HG02623 (cell line): ENCODE measurements around the gene RALB.
A peak's percentile ranks its signal among the peaks of the same experiment; 100 is the strongest.

ENCODE experiments used
- ATAC-seq: cut with Tn5 transposase; IDR thresholded peaks from one replicate; pipeline ENCODE4 v1.9.1; 2021; ENCODE audit warnings: moderate library complexity; ENCODE audit not compliant: unreplicated experiment

RALB gene, protein sequence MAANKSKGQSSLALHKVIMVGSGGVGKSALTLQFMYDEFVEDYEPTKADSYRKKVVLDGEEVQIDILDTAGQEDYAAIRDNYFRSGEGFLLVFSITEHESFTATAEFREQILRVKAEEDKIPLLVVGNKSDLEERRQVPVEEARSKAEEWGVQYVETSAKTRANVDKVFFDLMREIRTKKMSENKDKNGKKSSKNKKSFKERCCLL

DNA sequence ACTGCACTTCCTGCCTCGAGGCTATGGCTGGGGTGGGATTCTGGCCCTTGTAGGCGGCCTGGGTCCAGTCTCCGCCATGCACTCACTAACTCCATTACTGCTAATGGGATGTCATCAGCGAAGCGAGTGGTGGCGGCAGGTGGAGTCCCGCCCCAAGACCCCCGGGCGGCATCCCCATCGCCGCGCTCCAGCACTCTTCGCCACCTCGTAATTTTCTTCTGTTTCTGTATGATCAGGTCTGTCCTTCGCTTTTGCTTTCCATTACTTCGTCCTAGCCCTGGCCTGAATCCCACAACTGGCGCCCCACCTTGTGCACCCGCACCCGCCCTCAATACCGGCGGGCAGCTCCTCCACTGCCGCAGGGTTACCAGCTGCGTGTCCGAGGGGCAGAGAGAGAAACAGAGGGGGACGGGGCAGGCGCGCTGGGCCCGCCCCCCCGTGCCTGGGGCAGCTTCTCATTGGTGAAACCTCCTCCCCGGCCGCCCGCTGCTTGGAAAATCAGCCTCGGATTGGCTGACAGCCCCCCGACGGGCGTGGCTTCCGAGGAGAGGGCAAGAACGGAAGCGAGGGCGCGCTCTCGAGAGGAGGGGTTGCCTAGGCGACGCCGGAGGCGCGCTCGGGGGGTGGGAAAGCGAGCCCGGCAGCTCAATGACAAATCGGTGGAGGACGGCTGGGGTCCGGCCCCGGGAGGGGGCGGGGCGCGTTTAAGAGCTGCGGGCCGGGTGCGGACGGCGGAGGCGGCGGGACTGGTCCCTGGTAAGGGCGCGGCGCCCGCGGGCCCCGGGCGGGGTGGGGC, at the start of gene RALB:
Gene RALB (plus strand): TSS at position 628 of the 796 bp plus-strand sequence. CDS start 25,813 bp downstream, outside the sequence.
- ATAC-seq, result peak; percentile 93

DNA sequence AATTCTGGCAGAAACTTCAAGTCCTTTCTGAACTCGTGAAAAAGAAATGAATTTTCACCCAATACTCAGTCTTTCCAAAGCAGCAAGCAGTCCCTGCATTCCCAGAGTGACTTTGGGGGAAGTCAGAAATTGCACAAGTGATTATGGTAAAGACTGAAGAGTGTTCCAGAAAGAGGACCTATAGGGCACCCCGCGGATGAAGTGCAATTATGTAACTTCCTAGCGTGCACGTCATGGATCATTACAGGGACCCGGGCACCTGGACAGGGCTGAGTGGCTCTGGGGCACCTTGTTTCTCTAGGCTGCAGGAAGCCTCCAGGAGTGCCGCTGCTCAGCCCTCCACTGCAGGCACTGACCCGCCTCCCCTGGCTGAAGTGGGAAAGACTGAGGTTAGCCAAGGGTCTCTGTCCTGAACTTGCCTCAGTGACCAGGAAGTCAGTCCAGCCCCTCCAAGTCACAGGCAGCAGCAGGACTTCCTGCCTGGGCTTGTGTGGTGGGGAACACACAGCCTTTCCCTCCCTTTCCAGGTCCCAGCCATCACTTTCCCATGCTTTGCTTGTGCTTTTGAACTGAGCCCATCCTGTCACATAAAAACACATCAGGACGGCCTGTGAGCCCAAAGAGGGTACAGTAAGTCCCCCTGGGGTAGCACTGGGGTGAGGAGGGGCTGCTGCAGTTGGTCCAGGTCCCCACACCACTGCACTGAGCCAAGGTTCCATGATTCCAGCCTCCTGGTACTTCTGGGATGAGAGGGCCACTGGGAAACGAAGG, 49.2 kb upstream of the RALB start:
- ATAC-seq, result no peak

DNA sequence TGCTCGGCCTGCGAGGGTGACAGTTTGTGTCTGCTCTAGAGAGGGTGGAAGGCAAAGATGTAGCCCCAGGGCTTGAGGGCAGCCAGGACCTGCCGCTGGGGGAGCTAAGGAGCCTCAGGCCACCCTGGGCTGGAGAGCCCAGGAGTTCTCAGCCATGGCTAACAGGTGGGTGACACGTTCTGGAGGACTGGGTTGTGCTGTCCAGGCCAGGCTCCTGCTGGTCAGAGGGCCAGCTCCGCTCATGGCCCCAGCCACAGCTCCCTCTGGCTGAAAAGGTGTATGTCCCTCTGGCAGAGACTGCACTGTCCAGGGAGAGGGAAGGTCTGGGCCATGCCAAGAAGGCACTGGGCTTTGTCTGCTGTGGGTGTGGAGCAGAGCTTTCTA, 48.6 kb upstream of the RALB start:
- no peak for ATAC-seq

DNA sequence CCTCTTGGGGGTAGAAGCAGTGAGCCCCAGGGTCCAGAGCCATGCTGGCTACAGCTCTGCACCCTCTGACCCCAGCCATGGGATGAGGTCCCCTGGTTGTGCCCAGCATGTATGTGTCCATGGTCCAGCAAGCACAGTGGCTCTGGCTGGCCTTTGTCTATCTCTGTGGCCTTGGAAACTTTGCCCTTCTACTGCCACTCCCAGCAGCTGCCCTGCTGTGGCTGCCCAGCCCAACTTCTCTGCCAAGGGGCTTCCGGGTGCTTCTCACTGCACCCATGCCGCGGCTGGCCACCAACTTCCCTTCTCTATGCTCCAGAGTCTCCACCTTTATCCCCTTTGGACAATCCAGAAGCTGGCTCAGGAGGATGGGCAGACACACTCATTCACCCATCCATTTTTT, 48.2 kb upstream of the RALB start:
- no peak for ATAC-seq

DNA sequence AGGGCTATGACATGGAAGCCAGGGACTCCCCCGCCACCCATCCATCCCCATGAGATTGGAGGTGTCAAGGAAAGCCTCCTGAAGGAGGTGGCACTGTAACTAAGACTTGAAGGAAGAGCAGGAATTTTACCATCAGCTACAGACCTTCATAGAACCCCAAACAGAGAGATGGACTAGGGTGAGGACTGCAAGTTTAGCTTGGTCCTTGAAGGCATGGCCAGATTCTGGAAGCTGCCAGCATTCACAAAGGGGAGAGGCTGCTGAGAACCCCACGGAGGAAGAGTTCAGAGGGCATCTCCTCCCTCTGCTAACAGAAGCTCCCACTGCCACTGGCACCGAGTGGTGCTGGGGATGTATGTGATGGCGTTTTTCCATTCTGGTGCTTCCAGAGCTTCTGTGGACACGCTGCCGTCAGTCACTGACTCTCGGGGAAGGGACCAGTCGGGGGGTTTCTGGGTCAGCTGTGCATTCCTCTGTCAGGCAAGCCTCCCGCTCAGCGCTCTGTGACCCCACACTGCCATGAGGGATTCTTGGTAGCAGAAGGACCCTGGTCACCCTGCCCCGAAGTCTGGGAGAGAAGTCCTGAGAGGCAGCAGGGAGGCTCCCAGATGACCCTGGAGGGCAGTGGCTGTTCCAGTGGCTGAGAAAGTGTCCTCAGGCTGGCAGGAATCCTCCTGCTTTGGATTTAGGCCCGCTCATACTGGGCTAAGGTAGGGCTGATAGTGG, 47.5 kb upstream of the RALB start:
- ATAC-seq, result no peak

DNA sequence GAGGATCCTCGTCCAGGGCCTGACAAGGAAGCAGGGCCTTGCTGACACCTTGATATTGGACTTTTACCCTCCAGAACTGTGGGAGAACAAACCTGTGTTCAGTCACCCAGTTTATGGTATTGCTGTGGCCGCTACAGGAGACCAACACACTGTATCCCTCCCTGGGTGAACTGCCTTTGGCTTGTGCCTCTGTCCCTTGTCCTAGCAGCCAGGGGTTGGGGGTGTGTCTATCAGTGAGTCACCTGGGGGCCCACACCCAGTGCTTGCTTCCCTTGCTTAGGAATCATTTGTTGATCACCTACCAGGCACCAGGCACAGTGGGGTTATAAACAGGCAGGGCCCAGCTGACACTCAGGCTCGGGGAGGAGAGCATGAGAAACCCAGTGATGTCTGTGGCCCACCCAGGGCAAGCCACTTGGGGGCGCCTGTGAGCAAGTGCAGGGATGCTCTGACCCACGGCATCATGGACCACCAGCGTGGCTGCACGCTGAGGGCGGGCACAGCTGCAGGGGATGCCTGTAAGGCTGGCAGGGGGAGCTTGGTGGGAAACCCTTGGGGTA, 46.5 kb upstream of the RALB start:
- no peak for ATAC-seq

DNA sequence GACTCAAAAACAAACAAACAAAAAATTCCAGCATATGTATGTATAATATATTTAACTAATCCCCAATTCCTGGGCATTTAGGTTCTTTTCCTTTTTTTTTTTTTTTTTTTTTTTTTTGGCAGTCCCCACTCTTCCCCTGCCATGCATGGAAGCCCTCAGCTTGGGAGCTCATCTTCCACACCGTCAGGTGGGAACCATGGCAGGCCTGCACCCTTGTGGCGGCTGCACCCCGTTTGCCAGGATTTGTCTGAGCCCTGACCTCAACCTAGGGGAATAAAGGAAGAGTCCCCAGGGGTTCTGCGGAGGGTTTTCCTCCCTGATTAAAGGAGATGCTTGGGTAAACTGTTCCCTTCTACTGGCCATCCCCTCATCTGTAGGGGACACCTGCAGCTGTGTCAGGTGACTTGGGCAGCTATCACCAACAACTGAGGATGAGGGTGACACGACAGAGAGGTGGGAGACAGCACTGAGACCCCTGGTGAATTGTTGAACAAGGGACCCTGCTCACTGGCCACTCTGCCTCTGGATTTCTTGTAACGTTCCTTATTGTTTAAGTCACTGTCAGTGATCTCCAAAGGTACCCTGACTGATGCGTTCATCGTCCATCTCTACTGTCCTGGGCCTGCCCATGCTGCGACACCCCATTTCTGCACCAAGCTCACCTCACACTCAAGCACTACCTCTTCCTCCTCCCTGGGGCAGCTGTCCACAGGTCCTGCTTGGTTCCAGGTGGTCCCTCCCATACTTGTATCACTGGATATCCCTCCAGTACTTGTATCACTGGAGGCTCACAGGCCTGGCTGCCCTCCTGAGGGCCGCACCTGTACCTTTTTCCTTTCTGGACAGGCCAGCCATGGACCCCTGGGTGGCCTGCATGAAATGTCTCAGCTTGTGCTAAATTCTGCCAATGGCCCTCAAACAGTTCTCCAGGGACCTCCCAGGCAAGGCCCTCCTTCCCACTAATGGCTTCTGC, 44.0 kb upstream of the RALB start:
- no peak for ATAC-seq

DNA sequence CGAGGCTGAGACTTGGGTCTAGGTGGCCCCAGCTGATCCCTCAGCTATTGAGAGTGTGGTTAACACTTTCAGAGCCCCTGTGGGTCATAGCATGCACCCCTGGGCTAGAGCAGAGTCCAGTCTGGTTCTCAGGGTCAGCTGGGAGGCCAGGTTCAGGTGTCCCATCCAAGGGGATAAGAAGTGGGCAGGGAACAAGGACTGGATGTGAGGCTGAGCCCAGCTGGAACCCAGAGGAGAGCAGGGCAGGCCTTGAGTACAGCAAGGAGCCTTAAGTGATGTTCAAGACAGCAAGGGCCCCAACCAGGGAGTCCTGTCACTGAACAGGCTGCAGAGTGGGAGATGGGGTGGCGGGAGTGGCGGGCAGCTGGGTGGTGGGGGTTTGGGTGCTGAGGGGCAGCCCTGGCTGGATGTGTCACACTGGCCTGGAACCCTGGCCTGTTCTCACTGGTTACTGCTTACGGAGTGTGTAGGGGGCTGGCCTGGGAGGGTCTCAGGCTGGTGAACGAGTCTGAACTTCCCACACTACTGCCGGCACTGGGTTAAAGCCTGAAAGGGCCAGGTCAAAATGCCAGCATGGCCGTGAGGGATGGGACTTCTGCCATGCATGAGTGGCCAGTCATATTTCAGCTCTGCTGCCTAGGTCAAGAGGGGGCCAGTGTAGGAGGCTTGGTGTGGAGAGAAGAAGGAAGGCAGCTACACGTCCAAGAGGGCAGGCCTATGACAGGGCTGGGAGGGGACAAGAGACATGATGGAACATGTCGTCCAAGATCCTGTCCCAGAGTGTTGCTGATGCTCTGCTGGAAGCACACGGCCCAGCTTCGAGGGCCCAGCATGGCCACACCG, 43.0 kb upstream of the RALB start:
- no peak for ATAC-seq

DNA sequence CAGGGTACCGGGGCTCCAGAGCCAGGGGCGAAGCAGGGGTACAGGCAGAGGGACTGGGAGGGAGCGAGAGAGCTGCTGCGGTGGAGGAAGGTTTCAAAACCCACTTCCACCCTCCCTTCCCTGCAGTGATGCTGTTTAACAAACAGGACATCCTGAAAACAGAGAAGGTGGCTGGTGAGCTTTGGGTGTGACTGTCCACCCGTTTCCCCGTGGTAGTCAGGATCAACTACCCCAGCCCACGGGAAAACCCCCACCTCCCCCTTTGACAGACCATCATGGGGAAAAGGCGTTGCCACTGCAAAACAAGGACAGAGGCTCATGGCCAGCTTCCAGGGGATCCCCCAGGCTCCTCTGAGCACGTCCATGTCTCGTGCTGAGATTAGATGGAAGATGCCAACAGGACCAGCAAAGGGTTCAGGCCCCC, 42.4 kb upstream of the RALB start:
- ATAC-seq, result no peak

DNA sequence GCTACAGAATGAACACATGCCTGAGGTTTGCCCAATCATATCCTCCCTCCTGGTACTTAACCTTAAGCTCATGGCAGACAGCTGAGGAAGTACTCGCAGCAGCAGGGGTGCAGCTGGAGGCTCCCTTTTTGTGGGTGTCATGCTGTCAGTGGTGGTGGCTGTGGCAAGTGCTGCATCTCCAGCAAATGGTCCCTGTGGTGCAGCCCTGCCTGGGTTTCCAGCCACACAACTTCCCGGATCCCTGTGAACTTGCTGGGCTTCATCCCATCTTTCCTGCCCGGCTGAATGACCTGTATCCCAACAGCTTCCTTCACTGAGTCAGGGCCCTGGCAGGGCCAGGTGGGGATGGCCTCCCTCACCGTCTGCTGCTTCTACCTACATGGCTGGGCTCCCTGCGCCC, 34.5 kb upstream of the RALB start:
- ATAC-seq, result no peak

DNA sequence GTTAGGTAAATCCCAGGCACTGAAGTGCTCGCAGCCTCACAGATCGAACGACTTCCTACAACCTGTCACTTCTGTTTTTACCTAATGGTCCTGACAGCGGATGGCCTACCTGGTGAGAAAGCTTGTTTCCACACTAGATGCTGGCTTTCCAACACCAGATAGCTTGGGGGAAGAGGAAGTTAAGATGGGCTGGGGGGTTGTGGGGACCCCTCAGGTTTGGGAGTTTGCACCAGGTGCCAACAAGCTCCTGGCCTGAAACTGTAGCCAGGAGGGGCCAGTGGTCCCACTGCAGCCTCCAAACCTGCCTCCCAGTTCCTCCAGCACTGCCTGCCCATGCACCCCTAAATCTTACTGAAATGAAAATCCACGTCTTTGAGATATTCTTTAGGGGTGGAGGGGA, 33.4 kb upstream of the RALB start:
- ATAC-seq, result no peak

DNA sequence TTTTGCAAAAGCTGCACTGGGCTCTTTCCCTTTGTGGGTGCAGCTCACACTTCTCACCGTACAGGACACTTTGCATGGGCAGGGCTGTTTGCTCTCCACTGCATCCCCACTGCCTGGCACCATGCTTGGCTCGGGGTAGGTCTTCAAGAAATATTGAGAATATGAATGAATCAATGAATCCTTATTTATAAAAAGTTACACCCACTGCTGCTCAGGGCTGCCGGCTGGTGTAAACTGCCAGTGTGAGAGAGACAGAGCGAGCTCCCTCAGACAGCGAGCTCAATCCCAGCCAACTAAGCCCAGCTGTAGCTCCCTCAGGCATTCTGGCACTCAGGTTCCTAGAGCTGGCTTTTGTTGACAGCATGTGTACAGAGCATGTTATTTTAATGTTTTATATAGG, 32.9 kb upstream of the RALB start:
- no peak for ATAC-seq

DNA sequence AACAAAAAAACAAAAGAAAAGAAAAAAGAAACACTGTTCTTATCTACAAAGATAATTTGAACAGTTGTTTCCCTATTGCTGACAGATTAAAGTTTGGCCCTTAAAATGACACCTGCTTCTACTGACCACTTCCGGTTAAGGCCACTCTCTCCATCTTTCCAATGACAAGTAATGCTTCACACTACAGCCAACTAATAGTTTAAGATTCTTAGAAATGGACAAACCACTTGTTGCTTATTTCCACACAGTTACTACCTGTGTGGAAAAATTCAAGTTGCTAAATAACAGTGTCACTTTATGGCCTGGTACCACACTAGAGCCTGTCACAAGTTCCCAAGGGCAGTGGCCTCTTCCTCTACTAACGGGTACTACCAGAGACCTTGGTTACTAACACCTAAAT, 31.9 kb upstream of the RALB start:
- ATAC-seq, result no peak

DNA sequence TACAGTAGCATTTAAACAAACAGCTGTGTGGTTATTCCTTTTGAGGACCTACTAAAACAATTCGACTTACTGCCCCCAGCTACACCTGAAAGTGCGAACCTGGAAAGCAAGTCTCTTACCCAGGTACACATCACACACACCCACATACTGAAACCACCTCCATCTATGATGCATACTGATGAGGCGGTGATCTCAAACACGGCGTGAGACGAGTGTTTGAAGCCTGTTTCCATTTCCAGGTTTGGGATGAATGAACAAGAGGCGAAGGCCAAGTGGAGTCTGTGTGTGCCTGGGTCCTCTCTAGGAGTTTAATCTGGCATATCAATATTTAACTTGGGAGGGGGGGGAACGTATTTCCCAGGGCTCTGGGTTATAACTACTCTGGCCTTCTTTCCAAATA, 31.0 kb upstream of the RALB start:
- ATAC-seq, result no peak

DNA sequence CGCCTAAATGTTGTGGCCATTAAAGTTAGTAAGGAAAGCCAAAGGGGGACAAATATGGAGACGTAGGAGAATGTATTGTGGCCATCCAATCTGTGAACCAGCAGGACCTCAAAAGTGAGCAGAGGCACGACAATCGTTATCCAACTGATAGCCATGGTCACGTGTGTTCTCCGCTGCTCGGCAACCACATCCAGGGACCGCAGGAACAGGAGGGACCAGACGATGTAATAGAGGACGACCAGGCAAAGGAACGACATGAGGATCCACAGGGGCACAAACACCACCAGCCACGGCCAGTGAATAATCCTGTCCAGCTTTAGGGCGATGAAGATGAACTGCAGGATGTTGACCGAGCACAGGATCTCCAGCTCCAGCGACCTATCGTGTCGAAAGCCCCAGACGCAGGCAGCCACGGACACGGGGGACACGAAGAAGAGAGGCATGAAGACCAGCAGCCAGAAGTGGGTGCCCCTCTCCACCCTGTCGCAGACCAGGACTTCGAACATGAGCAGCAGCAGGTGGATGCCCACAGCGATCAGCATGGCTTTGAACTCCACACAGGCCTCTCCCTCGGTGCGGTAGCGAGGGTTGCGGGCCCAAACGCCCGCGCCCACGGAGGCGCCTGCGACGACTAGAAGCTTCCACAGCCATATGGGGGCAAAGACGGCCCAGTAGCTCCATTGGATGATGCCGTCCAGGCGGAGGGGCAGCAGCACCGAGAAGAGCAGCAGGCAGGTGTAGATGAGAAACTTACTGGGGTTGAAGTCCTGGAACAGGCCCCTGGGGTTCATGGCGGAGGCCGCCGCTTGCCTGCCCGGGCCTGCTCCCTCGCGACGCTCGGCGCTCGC, 30.2 kb upstream of the RALB start:
- no peak for ATAC-seq

DNA sequence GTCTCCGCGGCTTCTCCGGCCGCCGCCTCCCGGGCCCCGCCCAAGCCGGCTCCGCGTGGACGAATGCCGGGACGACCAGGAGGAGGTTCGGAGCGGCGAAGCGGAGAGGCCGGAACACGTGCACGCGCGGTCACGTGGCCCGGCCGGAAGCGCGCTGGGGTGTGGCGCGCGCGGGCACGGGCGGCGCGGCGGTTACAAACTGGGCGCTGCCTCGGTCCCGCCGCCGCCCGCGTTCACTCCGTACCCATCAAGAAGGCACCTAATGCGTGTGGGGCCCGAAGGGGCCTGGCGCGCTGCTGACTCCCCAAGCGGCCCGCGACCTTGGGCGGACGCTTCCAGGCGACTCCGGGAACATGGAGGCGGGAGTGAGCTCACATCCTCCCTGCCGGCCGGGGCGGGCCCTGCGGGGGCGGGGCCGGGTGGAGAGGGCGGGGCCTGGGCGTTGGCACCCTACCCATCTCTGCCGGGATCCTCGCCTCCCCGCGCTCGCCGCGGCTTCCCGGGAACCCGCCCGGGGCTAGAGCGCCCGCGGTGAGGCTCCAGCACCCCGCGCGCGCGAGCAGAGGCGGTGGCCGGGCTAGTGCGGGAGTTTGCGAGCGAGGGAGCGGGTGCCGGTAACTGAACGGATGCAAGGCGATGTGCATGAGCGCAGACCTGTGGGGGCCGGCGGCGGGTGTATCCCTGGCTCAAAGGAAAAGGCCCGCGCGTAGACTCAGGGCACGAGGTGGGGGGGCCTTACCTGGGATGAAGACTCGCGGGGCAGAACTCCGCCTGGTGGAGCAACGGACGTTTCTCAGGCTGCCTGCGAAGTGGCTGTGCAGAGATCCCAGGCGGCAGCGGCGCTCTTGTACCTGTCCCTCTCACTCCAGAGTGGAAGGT, 29.4 kb upstream of the RALB start, which contains the start of gene TMEM185B:
Gene TMEM185B (minus strand): TSS at position 367 of the 879 bp plus-strand sequence. CDS start 424 bp downstream, outside the sequence.
- peak; percentile 86 for ATAC-seq

DNA sequence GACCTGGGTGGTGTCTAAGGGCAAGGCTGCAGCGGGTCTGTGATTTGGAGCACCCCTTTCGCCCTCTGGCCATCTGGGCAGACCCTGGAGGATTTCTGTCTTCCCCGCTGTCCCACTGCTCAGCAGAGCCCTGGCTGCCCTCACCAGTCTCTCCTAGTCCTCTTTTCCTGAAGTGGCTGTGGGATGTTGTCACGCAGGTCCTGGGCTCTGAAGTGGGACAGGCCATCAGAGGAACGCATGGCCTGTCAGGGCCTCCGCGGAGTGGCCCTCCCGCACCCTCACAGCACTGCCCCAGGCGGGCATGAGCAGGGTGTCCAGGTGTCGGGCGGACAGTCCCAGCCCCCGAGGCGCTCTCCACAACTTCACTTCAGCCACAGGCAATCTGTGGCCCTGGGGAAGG, 28.4 kb upstream of the RALB start:
- no peak for ATAC-seq
